Kidney glomerular epithelial cell (primary cell): ENCODE data around the gene TMEM63A.
A peak's percentile ranks its signal among the peaks of the same experiment; 100 is the strongest.
"Not testable (repeated sequence)": the region's sequence is repeated elsewhere in the genome, so short reads cannot be mapped to it uniquely, and the experiment has no call there.

ENCODE experiments used
- DNase-seq: peaks from one replicate; lab custom pipeline; 2025; lab: John Stamatoyannopoulos, UW

The TMEM63A gene

DNA sequence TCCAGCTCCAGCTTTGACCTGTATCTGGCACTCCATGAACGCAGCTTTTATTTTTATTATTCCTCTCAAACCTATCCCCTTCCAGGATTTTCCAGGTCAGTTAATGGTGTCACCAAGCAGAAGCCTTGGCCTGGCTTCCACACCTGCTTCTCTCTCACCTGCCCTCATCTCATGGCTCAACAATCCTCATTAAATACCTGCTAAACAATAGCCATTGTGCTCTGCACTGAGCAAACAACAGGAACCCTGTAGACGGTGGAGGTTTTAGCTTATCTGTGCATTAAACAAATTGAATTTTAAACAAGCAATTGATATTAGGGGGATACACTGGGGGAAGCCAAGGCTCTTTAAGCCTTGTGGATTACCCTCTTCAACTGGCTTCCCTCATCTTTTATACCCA, 26.6 kb upstream of the TMEM63A start:
- no peak for DNase-seq

DNA sequence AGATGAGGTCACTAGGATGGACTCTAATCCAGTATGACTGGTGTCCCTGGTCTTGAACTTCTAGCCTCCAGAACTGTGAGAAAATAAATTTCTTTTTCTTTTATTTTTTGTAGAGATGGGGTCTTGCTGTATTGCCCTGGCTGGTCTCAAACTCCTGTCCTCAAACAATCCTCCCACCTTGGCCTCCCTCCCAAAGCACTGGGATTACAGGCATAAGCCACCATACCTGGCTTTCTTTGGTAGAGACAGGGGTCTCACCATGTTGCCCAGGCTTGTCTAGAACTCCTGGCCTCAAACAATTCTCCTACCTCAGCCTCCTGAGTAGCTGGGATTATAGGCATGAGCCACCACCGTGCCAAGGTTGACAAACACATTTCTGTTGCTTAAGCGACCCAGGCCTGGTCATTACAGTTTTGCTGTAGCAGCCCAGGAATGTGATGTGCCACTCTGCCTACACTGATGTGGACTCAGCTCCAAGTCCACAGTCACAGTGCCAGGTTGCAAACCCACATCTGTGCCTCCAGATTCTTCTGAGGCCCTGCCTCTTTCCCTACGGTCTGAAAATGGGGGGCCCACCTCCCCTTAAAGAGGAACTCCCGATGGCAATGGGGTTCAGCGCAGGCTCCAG, 25.9 kb upstream of the TMEM63A start:
- no peak for DNase-seq

DNA sequence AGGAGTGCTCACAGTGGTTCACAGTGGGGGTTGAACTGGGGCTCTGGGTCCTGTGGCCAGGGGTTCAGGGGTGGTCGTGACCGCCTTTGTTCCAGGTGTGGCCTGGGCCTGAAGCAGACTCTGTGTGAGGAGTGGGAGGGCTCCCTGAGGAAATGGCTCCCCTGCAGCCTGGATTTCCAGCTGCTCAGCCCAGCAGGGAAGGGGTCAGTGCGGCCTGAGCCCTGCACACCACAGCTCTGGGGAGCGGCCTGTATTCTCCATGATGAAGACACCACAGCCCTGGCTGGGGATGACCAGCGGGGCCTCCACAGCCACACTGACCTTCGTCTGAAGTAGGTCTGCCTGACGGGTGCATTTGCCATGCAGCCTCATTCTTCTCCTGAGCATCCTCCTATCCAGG, 25.2 kb upstream of the TMEM63A start:
- no peak for DNase-seq

DNA sequence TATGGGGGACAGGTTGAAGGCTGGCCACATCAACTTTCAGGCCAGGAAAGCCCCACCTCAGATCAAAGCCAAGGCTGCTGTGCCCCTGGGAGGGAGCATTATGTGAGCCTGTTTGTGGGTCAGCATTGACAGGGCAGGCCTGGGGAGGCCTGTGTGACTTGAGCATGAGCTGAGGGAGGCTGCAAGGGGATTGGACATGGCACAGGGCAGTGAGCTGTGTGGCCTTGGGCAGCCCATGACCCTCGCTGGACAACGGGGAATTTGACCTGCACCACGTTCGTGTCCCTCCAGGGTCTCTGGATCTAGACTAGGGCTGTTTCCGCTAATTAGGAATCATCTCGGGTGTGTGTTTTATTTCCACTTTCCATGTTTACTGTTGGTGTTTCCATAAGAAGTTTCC, 24.3 kb upstream of the TMEM63A start:
- DNase-seq, result no peak

DNA sequence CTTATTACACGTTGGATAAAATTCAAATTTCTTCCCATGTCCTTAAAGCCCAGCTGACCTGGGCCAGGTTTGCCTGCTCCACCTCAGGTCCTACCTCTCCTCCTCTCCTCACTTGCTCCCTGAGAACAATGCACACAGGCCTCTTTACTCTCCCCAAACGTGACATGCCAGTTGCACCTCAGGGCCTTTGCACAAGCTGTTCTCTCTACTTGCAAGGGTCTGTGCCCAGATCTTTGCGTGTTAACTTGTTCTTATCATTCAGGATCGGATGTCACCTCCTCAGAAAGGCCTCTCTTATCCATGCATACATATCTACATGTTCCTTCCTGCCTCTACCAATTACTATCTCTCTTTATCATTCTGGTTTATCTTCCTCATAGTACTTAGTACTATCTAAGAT, 21.4 kb upstream of the TMEM63A start:
- no peak for DNase-seq

DNA sequence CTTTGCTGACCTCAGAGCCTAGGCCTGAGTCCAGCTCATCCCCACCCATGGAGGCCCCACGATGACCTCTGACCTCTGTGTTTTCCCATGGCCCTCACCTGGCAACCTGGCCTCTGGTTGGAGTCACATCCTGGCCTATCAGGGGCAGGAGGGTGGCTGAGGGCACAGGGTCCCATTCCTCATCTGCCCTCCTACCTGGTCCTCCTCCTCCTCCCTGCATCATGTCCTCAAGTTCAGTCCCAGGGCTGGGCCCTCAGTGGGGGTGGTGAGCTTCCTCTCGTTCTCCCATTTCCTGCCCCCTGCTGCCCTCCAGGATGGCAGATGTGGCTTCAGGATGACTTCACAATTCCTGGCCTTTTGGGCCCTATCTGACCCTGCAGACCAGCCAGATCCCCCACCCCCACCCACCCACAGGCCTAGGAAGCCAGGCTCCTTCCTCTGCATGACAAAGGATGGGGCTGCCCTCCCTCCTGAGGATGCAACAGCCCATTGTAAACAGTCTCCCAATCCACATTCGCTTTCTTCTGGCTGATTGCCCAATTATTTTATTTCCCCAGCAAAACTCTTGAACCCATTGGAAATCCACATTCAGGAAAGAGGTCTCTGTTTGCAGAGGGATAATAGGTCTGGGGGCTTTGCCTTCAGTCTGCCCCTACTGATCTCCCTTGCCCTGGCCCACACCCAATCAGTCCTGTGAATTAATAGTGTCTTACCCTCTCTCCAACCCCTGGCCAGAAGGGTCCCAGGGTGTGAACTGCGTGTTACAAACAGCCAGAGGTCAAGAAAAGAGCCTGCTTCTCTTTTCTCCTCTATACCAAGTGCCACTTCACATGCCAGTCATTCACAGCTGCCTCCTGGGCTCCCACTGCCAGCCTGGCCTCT, 17.1 kb upstream of the TMEM63A start:
- no peak for DNase-seq

DNA sequence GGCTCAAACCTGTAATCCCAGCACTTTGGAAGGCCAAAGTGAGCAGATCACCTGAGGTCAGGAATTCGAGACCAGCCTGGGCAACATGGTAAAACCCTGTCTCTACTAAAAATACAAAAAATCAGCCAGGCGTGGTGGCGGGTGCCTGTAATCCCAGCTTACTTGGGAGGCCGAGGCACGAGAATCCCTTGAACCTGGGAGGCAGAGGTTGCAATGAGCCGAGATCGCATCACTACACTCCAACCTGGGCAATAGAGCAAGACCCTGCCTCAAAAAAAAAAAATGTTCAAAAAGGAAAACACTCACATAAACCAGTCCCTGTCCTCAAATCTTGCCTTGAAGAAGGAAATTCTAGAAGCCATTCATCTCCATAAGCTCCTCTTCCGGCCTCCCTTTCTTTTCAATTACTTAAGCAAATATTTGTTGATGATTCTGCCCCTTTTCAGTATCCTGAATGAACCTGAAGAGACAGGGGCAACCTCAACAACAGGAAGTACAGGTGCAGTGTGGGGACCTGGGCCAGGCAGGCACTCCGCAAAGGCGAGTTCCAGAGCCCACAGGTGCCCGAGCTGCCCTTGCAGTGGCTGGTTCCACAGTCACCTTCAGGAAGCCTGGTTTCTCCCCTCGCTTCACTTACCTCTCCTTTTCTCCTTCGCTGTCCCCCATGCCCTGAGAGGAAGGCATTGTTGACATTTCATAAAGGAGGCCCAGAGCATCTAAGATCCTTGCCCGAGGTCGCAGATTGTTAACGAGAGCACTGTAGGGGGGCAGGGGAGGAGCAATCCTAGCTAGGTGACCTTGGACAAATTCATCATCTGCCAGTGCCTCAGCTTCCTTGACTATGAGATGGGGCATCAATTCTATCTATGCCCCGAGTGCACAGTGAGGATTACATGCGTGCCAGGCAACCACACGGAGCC, 15.7 kb upstream of the TMEM63A start:
- no peak for DNase-seq

DNA sequence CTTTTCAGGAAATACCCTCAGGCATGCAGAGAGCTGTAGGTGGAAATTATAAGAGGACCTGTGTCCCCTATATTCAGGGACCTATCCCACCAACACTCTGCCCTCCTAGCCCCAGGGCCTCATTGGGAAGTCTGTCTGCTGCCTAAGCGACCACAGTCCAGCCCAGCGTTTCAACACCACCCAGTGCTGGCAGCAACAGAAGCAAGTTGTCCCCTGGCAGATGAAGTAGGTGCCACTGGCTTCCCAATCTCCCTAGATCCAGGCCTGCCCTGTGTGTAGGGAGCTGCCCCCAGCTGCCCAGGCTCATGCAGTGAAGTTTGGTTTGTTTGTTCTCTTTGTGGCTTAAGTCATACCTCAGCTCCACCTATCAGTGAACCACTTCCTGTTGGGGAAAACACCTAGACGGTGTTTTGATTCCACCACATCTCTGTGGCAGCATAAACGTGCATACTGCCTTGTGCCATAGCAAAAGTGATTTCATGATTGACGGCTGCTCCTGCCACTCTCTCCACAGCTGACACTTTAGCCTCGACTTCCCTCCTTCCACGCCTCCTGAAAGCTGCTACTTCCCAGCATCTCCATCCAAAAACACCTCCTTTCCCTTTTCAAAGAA, 14.9 kb upstream of the TMEM63A start:
- DNase-seq, result peak; percentile 45

DNA sequence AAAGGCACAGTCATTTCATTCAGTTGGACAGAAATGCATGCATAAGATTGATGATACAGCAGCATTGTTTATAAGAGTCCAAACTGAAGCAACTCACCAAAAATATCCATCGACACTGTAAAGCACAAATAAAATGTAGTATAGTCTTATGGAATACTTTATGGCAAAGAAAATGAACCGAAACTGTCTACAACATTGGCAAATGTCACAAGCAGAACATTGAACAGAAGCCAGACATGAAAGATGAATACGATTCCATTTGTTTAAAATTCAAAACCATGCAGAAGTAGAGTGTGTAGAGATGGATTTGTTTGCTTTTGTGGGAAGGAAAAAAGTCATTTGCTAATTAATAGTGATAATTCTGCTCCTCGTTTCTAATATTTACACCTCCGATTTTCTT, 14.3 kb upstream of the TMEM63A start:
- no peak for DNase-seq

DNA sequence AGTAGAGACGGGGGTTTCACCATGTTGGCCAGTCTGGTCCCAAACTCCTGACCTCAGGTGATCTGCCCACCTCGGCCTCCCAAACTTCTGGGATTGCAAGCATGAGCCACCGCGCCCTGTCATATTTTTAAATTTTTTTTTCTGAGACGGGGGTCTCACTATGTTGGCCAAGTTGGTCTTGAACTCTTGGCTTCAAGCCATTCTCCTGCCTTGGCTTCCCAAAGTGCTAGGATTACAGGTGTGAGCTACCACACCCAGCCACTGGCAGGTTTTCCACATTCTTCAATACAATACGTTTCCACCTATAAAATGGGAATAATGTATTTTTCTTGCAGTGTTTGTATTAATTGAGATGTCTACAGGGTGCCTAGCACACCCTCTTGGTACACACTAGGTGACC, 10.1 kb upstream of the TMEM63A start:
- DNase-seq, result no peak

DNA sequence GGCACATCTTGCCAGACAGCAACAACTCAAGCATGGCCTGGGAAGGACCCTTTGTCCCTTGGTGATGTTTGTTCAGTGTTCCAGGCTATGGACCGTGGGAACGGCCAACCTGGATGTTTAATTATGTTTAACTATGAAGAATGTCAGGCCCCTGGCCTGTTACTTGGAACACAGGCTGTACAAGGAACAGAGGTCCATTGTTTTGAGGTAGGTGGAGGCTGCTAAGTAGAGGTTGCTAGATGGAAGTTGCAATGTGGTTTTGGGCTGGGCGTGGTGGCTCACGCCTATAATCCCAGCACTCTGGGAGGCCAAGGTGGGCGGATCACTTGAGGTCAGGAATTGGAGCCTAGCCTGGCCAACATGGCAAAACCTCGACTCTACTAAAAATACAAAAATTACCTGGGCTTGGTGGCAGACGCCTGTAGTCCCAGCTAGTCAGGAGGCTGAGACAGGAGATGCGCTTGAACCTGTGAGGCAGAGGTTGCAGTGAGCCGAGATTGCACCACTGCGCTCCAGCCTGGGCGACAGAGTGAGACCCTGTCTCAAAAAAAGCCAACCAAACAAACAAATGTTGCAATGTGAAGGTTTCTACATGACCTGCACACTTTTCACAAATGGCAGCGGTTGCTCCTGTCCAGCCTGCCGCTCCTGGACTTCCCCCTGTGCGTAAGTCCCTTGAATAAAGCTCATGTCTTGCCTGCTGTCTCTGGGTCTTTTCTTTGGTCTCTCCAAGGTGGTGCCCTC, 9.2 kb upstream of the TMEM63A start:
- no peak for DNase-seq

DNA sequence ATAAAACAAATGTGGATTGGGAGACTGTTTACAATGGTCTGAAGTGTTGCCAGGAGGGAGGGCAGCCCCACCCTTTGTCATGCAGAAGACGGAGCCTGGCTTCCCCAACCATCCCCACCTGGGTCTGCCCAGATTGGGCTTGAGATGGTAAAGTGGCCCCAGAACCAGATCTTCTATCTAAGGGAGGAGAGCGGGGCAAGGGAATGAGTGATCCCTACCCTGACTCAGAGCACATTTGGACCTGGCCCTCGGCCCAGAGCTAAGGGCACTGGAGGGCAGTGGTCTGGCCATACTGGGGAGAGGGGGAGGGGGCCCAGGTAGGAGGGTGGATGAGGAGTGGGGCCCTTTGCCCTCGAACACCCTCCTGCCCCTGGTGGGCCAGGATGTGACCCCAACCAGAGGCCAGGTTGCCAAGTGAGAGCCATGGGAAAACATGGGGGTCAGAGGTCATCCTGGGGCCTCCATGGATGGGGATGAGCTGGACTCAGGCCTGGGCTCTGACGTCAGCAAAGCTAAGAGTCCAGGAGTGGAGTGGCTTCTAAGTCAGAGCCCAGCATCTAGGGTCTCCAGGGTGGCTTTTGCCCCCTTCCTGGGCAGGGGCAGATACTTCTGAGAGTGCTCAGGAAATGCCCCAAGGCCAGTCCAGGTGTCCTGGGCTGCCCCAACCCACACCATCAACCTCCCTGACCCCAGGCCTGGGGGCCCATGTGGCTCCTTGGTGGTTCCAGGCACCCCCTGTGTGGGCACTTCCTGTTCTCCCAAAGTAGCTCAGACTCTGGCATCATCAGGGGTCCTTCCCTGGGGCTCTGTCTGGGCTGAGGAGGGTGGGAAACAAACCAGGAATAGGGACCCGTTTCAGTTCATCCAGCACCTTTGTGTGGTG, 8.4 kb upstream of the TMEM63A start:
- no peak for DNase-seq

DNA sequence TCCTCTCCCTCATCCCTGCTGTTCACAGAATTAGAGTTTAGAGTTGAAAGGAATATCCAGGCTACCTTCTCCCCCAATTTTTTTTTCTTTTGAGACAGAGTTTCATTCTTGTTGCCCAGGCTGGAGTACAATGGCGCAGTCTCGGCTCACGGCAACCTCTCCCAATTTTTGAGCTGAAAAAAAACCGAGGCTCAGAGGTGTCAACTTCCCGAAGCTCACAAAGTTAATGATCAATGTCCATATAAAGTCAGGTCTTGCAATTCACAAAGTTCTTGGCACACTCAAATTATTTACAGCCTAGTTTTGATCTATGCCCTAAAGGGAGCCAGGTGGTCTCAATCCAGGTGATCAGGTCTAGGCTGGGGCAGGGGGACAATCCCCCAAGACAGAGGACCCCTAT, 7.6 kb upstream of the TMEM63A start:
- no peak for DNase-seq

DNA sequence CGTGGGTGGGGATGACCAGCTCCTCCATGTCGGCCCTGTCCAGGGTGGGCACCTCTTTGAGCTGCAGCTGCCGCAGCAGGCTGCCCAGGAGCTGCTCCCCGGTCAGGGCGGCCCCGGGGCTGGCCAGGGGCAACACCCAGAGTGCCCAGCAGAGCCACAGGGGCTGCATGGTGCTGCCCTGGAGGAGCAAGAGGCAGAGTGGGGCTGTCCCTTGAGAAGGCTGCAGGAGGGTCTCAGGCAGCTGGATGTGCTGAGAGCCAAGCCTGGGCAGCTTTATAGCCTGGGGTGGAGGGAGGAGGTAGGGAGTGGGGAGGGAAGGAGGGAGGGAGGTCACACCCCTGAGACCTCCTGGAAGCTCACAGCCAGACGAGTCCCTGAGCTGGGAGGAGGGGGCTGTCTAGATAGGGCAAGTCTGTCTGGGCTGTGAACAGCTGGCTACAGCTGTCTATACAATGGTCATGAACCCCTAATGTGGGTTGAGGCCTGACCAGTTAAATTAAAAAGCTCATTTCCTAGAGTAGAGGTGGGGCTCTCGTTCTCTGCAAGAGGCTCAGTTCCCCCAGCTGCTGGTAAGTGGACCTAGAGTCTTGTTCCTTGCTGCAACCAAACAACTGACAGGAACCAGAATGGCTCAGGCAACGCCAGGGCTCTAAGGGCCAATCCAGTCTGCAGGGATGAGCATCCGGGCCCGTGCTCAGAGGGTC, 6.9 kb upstream of the TMEM63A start, which contains the start of gene LEFTY1:
LEFTY1 (minus strand) TSS at position 249 of the 704 bp plus-strand sequence; CDS start at position 169, 80 bp downstream.
- DNase-seq, result no peak

DNA sequence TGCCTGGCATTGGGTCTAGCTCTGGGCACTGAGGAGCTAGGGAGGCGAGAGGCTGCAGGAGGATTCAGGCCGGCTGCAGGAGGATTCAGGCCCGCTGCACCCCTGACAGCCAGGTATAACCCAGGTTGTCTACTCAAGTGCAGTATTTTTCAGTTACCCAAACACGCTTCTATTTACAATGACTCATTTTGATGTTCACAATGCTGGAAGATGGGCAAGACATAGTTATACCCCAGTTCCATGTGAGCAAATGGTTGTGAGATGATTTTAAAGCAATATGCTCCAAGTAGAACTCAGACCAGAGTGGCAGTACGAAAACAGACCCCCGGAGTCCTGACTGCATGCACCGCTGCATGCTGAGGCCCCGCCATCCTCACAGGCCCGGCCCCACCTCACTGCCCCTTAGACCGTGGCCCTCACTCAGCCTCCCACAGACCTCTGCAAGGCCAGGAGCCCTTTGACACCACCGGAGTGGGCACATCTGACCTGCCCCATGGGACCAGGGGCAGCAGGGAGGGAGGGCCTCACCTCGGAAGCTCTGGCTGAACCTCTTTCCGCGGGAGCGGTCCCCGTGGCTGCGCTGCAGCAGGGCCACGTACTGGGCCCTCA, 6.2 kb upstream of the TMEM63A start:
- no peak for DNase-seq

DNA sequence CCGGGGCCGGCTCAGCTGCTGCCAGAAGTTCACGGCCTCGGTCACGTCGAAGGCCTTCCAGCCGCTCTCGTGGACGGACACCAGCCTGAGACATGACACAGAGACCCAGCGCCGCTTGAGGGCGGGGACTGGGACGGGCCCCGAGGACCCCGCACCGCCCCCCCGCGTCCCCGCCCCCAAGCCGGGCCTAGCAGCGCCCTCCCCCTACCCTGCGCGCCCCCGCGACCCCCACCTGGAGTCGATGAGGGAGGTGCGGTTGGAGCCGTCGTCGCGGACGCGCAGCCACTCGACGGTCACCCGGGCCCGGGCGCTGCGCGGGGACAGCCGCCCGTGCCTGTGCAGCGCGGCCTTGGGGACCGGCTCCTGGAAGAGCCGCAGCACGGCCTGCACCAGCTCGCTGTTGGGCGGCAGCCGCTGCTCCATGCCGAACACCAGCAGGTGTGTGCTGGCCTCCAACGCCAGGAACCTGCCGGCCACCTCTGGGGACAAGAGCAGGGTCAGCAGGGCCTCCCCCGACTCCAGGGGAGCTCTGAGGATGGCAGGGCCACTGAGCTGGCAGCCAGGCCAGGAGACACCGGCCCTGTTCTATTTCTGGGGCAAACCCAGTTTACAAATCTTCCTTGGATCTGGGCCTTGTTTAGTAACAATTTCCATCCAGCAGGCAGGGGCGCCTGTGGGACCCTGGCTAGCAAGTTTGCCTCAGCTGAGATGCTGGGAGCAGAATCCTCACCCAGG, 5.5 kb upstream of the TMEM63A start:
- DNase-seq, result not testable (repeated sequence)

DNA sequence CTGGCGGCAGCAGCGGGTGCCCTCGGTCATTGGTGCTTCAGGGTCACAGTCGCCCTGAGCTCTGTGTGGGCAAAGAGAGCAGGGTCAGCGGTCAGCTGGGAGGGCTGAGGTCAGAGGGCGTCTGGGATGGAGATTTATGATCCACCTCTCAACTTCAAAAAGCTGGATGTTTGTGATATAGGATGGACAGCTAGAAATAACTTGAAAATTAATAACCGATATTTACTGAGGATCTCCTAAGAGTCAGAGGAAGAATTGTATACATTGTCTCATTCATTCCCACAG, 4.8 kb upstream of the TMEM63A start:
- no peak for DNase-seq

DNA sequence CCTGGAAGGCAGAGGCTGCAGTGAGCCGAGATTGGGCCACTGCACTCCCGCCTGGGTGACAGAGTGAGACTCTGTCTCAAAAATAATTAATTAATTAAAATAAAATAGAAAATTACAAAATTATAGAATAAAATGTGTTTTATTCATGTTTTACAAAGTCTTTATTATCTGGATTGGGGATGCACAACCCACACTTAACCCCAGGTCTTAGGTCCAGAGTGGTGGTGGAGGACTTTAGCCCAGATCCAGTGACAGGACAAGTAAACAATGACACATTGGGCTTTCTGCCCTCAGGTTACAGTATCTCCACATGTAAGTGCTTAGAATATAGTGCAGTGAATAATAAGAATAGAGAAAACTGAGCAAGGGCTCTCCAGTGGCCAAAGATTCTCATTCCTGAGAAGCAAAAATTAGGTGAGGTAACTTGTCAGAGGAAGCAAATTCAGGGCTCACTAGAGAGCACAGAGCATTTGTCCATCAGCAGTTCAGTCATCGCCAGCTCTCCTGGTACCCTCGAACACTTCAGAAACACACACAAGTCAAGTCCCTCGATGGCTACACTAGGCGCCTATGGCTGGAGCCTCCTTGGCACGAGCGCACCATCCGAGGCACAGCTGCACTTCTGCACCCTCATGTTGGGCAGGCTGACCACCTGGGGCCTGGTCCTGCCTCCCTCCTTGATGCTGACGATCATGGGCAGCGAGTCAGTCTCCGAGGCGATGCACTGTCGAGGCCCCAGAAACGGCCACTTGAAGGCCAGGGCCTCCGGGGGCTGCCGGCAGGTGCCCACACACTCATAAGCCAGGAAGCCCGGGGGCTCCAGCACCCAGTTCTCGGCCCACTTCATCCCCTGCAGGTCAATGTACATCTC, 4.2 kb upstream of the TMEM63A start:
- DNase-seq, result no peak
